Adipose tissue (tissue), 3 donors: ENCODE results near the gene PRIM1. TPM values are rescaled to one million over a fixed set of nuclear protein-coding genes. Genes with fewer than 3 reads are reported as not detected.

ENCODE experiments used
- H3K27ac ChIP-seq: one replicate; pipeline ENCODE4 v1.5.1; 2013; ENCODE audit warnings: low read depth, low read length
- WGBS, 3 donors: extraction: QIAGEN DNeasy Blood & Tissue Kit; methylation state at CpG; one replicate each; pipeline ENCODE4 v1.1.7; 2013; 5-methylcytosine and 5-hydroxymethylcytosine counted together
- polyA plus RNA-seq, 3 donors: library from polyadenylated mRNA; stranded (reverse); fragments of 200-250 nt; gene quantifications; one replicate each; pipeline ENCODE4 v1.2.3, GENCODE V29; 2013
- donor health status: healthy with polysubstance abuse.
- donor health status: Bipolar disorder and iron deficiency.
- donor health status: healthy.

Gene PRIM1
- polyA plus RNA-seq, 3 donors = 3.3 to 5.8 (median 5.1) TPM

- WGBS, 3 donors = 0 to 1% (median 1%) methylated on average over 55 to 64 of the region's 64 CpGs
- H3K27ac ChIP-seq = peak within 1 kb of the TSS; percentile 78
Observed at GRCh38 chr12:56688129-56688845, 63.8 kb downstream of the PRIM1 start, which contains the start of gene PTGES3. Gene PTGES3, minus strand, starts transcription at chr12:56688284. Its CDS starts 285 bp downstream, at chr12:56687999.

- 0% methylated on average over 62 of the region's 62 CpGs for WGBS, 3 donors
- peak overlapping the region; percentile 57 for H3K27ac ChIP-seq
Observed at GRCh38 chr12:56687223-56688128, 64.6 kb downstream of the PRIM1 start.

- H3K27ac ChIP-seq = no peak overlapping the region
- WGBS, 3 donors = 14 to 39% (median 25%) methylated on average over 8 of the region's 8 CpGs
Observed at GRCh38 chr12:56684745-56685359, 67.3 kb downstream of the PRIM1 start.

GRCh38 chr12:56682323-56682722, 69.8 kb downstream of the PRIM1 start:
- WGBS, 3 donors = 84 to 93% (median 89%) methylated on average over 6 of the region's 6 CpGs
- H3K27ac ChIP-seq = no peak overlapping the region

Other genes with a start within 250 kb of the PRIM1 start
- gene RBMS2, start 230.5 kb downstream of the PRIM1 start, polyA plus RNA-seq = 10 to 100 TPM in 2 of 3 donors, 1 to 10 TPM in 1; 3.3 to 24.4 (median 12.6) TPM
- 10 to 100 TPM; 18.9 to 56.0 (median 29.3) TPM for gene BAZ2A, start 122.0 kb downstream of the PRIM1 start, polyA plus RNA-seq
- gene ATP5F1B, start 106.3 kb downstream of the PRIM1 start, polyA plus RNA-seq = 100 to 1,000 TPM; 365 to 916 (median 482) TPM
- gene PTGES3, start 64.0 kb downstream of the PRIM1 start, polyA plus RNA-seq = 100 to 1,000 TPM in 1 of 3 donors, 10 to 100 TPM in 2; 70.2 to 165 (median 99.6) TPM
- gene NACA, start 27.0 kb downstream of the PRIM1 start, polyA plus RNA-seq = 1,000 to 10,000 TPM; 1,057 to 2,520 (median 1,609) TPM
- gene HSD17B6, start 11.0 kb upstream of the PRIM1 start, polyA plus RNA-seq = 1 to 10 TPM in 2 of 3 donors, under 1 TPM in 1; 0.13 to 1.8 (median 1.3) TPM
- gene SDR9C7, start 182.1 kb upstream of the PRIM1 start, polyA plus RNA-seq = not detected
- gene RDH16, start 205.3 kb upstream of the PRIM1 start, polyA plus RNA-seq = under 1 TPM in 2 of 3 donors, not detected in 1; 0.12 to 0.21 TPM